ENCODE data around the gene LCTL.

LCTL gene

DNA sequence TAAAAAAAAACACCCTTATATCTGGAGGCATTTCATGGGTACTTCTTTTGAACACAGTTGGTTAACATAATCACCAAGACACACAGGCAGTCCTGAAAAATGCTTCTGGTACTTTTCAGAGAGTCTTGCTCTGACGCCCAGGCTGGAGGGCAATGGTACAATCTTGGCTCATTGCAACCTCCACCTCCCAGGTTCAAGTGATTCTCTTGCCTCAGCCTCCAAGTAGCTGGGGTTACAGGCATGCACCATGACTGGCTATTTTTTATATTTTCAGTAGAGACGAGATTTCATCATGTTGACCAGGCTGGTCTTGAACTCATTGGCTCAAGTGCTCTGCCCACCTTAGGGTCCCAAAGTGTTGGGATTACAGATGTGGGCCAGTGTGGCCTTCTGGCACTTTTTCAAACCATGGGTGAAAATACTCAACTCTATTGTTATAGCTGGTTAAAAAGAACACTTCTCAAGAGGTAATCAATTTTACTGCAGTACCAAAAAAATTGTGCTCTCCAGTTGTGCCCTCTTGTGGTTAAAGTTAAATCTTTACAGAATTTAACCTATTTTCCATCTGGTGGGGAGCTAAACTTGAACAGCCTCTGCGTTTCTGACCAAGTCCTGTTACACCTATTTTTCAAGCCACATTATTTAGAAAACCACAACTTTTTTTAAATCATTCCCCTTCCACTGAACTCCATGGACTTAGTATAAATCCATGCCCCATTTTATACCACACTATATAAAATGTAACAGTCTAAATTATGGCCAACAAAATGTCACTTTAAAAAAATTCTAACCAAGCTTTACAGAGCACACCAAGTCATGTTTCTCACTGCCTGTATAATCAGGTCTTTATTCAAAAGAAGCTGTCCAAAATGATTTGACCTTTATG is 67.1 kb downstream of the LCTL start:
- no peak for DNase-seq

Data from activated CD4-positive, CD25-positive, alpha-beta regulatory T cell (primary cell).